Measurements from ENCODE around the gene RNF220.

- TF ChIP-seq CTCF (IDR thresholded peaks at IDR 0.05; ENCODE audit: extremely low read depth in 1 of 2, insufficient read depth in 1 of 2, low read depth in 1 of 2, low read length in 2 of 2) (no peak), POLR2A (IDR thresholded peaks at IDR 0.05; ENCODE audit: low read depth, low read length) (no peak), EZH2 (IDR thresholded peaks at IDR 0.05; ENCODE audit: borderline replicate concordance, low read depth, low read length, severe bottlenecking) (no peak), POLR2AphosphoS5 (IDR thresholded peaks at IDR 0.05; ENCODE audit: insufficient read depth, low read depth, low read length) (no peak), MYC (IDR thresholded peaks at IDR 0.05; ENCODE audit: low read depth, low read length) (no peak), MAX (IDR thresholded peaks at IDR 0.05; ENCODE audit: insufficient read depth, insufficient read length) (no peak), JUN (IDR thresholded peaks at IDR 0.05; ENCODE audit: borderline replicate concordance, insufficient read depth, insufficient read length, low read depth) (no peak), GATA2 (IDR thresholded peaks at IDR 0.05; ENCODE audit: insufficient read depth, insufficient read length, low read depth, low read length) (no peak)
Observed at GRCh38 chr1:44670751-44671640, 265.9 kb downstream of the RNF220 start.
